BJ (cell line): Measurements from ENCODE around the gene BTG2. TPM values are rescaled to one million over a fixed set of nuclear protein-coding genes. Genes with fewer than 3 reads are reported as not detected.

Experiments used
- CTCF ChIA-PET: fragments of 350-600 bp; formaldehyde crosslinking; extraction: SDS; loops from one replicate; lab custom pipeline; 2021; ENCODE audit warnings: antibody characterized with exemption, inconsistent platforms; lab: Yijun Ruan, JAX
- POLR2A ChIA-PET: fragments of 300-600 bp; sonication (Branson Sonifier 250); formaldehyde crosslinking; extraction: SDS; loops from one replicate; lab custom pipeline; 2021; ENCODE audit warnings: antibody characterized with exemption; lab: Charles Lee
- DNase-seq: peaks from one replicate; pipeline ENCODE4 v3.0.0-alpha.2; 2011; ENCODE audit warnings: low read depth
- H3K27me3 ChIP-seq: 2 replicates; pipeline ENCODE4 v1.6.0; 2011; ENCODE audit warnings: low read length; ENCODE audit not compliant: control insufficient read depth, insufficient read depth
- H3K36me3 ChIP-seq: 2 replicates; pipeline ENCODE4 v1.5.1; 2011; ENCODE audit warnings: low read length; ENCODE audit not compliant: control insufficient read depth, insufficient read depth
- H3K4me3 ChIP-seq: 2 replicates; pipeline ENCODE4 v1.5.1; 2011; ENCODE audit warnings: low read depth, mild to moderate bottlenecking, control low read depth, low read length
- CTCF ChIP-seq: IDR thresholded peaks from 2 replicates; pipeline ENCODE4 v1.5.1; 2011; ENCODE audit warnings: low read depth, mild to moderate bottlenecking, control low read depth, inconsistent platforms, low read length, moderate library complexity; ENCODE audit not compliant: insufficient read depth
- polyA plus RNA-seq: library from polyadenylated mRNA; depleted of rRNA; stranded (reverse); fragments of >200 nt; gene quantifications from 2 replicates; pipeline ENCODE4 v1.2.3, GENCODE V29; 2011

BTG2 gene
- polyA plus RNA-seq, 1 experiment = 22.8 TPM

- no peak overlapping the region for H3K4me3 ChIP-seq
- no peak for DNase-seq
- ChIA-PET POLR2A (no interaction called here), CTCF (interaction anchor here (0.9 to 9.3 kb wide), 6 partner anchors 11 to 57 kb away, joined by 3 to 75 read pairs (median 16); no protein-coding TSS in a partner anchor)
- no peaks in the 10 kb centered on the region for H3K36me3 ChIP-seq
- no peak for TF ChIP-seq CTCF
- peaks cover 32% of the 10 kb centered on the region for H3K27me3 ChIP-seq
Measured at GRCh38 chr1:203325418-203326091, 20.2 kb downstream of the BTG2 start.

- DNase-seq = no peak
- Histone ChIP-seq H3K4me3 (peak overlapping the region; percentile 49), H3K27me3 (peaks cover 32% of the 10 kb centered on the region), H3K36me3 (no peaks in the 10 kb centered on the region)
- TF ChIP-seq CTCF = no peak
- POLR2A ChIA-PET = no interaction called here
- CTCF ChIA-PET = interaction anchor here (0.8 to 9.3 kb wide), 13 partner anchors 9 to 161 kb away, joined by 3 to 75 read pairs (median 4); no protein-coding TSS in a partner anchor
Measured at GRCh38 chr1:203326830-203327683, 21.7 kb downstream of the BTG2 start.

- Histone ChIP-seq H3K36me3 (no peaks in the 10 kb centered on the region), H3K27me3 (peaks cover 30% of the 10 kb centered on the region), H3K4me3 (peak overlapping the region; percentile 49)
- ChIA-PET CTCF (interaction anchor here (0.7 to 9.3 kb wide), 13 partner anchors 9 to 160 kb away, joined by 3 to 75 read pairs (median 4); no protein-coding TSS in a partner anchor), POLR2A (no interaction called here)
- TF ChIP-seq CTCF = peak; percentile 58
- DNase-seq = no peak
Measured at GRCh38 chr1:203327684-203328457, 22.6 kb downstream of the BTG2 start.

GRCh38 chr1:203328714-203329122 is 23.4 kb downstream of the BTG2 start:
- CTCF ChIA-PET = interaction anchor here (1.5 to 9.3 kb wide), 5 partner anchors 14 to 60 kb away, joined by 8 to 75 read pairs (median 16); no protein-coding TSS in a partner anchor
- POLR2A ChIA-PET = no interaction called here
- Histone ChIP-seq H3K4me3 (no peak overlapping the region), H3K27me3 (peaks cover 26% of the 10 kb centered on the region), H3K36me3 (no peaks in the 10 kb centered on the region)
- DNase-seq = no peak
- no peak for TF ChIP-seq CTCF
